ENCODE data around the gene ACTR10. TPM values are rescaled to one million over a fixed set of nuclear protein-coding genes. Genes with fewer than 3 reads are reported as not detected.

ACTR10 gene
- total and polyA plus RNA-seq, 9 donors, result 54.1 to 105 (median 80.1) TPM

- peak within 1 kb of the TSS; percentile 38 to 73 for H3K27ac ChIP-seq
- H3K27me3 ChIP-seq, result no peaks in the 10 kb centered on the region
- peak; percentile 58 for TF ChIP-seq POLR2A (IDR thresholded peaks at IDR 0.05)
- TF ChIP-seq EP300 (IDR thresholded peaks at IDR 0.05), result no peak
- peak in 2 of 3 donors; percentile 36 to 44 for TF ChIP-seq CTCF (IDR thresholded peaks at IDR 0.05)
- H3K9me3 ChIP-seq, result no peaks in the 10 kb centered on the region
- intact Hi-C loops (cut with DNase I), result no loop called here
- peaks cover 2% of the 10 kb centered on the region for H3K4me1 ChIP-seq (ENCODE audit: insufficient read depth)
- peak; percentile 83 to 89 (median 85) for DNase-seq
- no peaks in the 10 kb centered on the region for H3K36me3 ChIP-seq
- peak within 1 kb of the TSS; percentile 91 for H3K4me3 ChIP-seq
- WGBS, 3 donors, result 0% methylated on average over 56 to 70 of the region's 70 CpGs
These were observed 47.7 kb upstream of the ACTR10 start, which contains the start of gene ARMH4 for GRCh38 chr14:58152014-58152857. Gene ARMH4, minus strand, starts transcription at chr14:58152213. Its CDS starts 12,855 bp downstream, at chr14:58139358.

GRCh38 chr14:58160561-58160960, 39.4 kb upstream of the ACTR10 start:
- intact Hi-C loops (cut with DNase I), result loop anchor here in 2 of 4 donors (10.0 kb wide), 1 partner anchor 56 kb away; no protein-coding TSS in a partner anchor
- H3K9me3 ChIP-seq, result no peaks in the 10 kb centered on the region
- no peak overlapping the region for H3K4me3 ChIP-seq
- H3K27me3 ChIP-seq, result no peaks in the 10 kb centered on the region
- no peaks in the 10 kb centered on the region for H3K4me1 ChIP-seq (ENCODE audit: insufficient read depth)
- no peak overlapping the region for H3K27ac ChIP-seq
- no peak for DNase-seq
- no peak for TF ChIP-seq CTCF (IDR thresholded peaks at IDR 0.05)
- TF ChIP-seq POLR2A (IDR thresholded peaks at IDR 0.05), result no peak
- no peak for TF ChIP-seq EP300 (IDR thresholded peaks at IDR 0.05)
- no peaks in the 10 kb centered on the region for H3K36me3 ChIP-seq

GRCh38 chr14:58166005-58166983, 33.7 kb upstream of the ACTR10 start:
- intact Hi-C loops (cut with DNase I), result loop anchor here in 3 of 4 donors (5.0 to 10.0 kb wide), 2 partner anchors 54 to 61 kb away; no protein-coding TSS in a partner anchor
- TF ChIP-seq CTCF (IDR thresholded peaks at IDR 0.05) (peak; percentile 54 to 84 (median 62)), EP300 (IDR thresholded peaks at IDR 0.05) (no peak)
- Histone ChIP-seq H3K27me3 (no peaks in the 10 kb centered on the region), H3K27ac (no peak overlapping the region), H3K36me3 (no peaks in the 10 kb centered on the region), H3K9me3 (no peaks in the 10 kb centered on the region), H3K4me3 (no peak overlapping the region), H3K4me1 (ENCODE audit: insufficient read depth) (no peaks in the 10 kb centered on the region)
- DNase-seq, result peak; percentile 76 to 94 (median 89)
- WGBS, 3 donors, result 29 to 35% (median 30%) methylated on average over 10 of the region's 10 CpGs

GRCh38 chr14:58167057-58167456, 32.9 kb upstream of the ACTR10 start:
- Histone ChIP-seq H3K27me3 (no peaks in the 10 kb centered on the region), H3K4me3 (no peak overlapping the region), H3K27ac (no peak overlapping the region), H3K36me3 (no peaks in the 10 kb centered on the region), H3K4me1 (ENCODE audit: insufficient read depth) (no peaks in the 10 kb centered on the region), H3K9me3 (no peaks in the 10 kb centered on the region)
- intact Hi-C loops (cut with DNase I), result loop anchor here in 3 of 4 donors (5.0 to 10.0 kb wide), 2 partner anchors 55 to 62 kb away; no protein-coding TSS in a partner anchor
- WGBS, 3 donors, result 38 to 44% (median 43%) methylated on average over 1 of the region's 1 CpG
- no peak for TF ChIP-seq EP300 (IDR thresholded peaks at IDR 0.05)
- no peak for TF ChIP-seq CTCF (IDR thresholded peaks at IDR 0.05)
- no peak for TF ChIP-seq POLR2A (IDR thresholded peaks at IDR 0.05)
- no peak for DNase-seq
